Kidney (tissue), 14 donors: ENCODE data around the gene MYCBP2. TPM values are rescaled to one million over a fixed set of nuclear protein-coding genes. Genes with fewer than 3 reads are reported as not detected.

ENCODE experiments used
- DNase-seq, 5 donors: peaks; one replicate each; pipeline ENCODE4 v3.0.0-alpha.2; 2013 to 2020
- FAIRE-seq: peaks from 2 replicates; lab custom pipeline; 2012; peaks lifted over from hg19 to GRCh38; lab: Jason Lieb, UNC
- H3K27ac ChIP-seq, 2 donors: one replicate each; pipeline ENCODE4 v1.7.0; 2013; ENCODE audit warnings: low read depth in 2 of 2, low read length in 2 of 2, inconsistent platforms in 1 of 2
- H3K27me3 ChIP-seq: one replicate; pipeline ENCODE4 v1.7.1; 2013; ENCODE audit warnings: low read length, inconsistent platforms; ENCODE audit not compliant: control insufficient read depth, insufficient read depth
- H3K36me3 ChIP-seq, 3 donors: one replicate each; pipeline versions ENCODE4 v1.7.0 to v1.7.1; 2013; ENCODE audit warnings: low read length in 3 of 3, control low read depth in 1 of 3, inconsistent platforms in 1 of 3; ENCODE audit not compliant: insufficient read depth in 3 of 3, control insufficient read depth in 2 of 3
- H3K4me1 ChIP-seq, 3 donors: one replicate each; pipeline versions ENCODE4 v1.7.0 to v1.7.1; 2013; ENCODE audit warnings: low read length in 3 of 3, inconsistent platforms in 1 of 3, low read depth in 1 of 3; ENCODE audit not compliant: control insufficient read depth in 2 of 3, insufficient read depth in 2 of 3
- H3K4me3 ChIP-seq, 3 donors: one replicate each; pipeline versions ENCODE4 v1.7.0 to v1.8.1; 2013; ENCODE audit warnings: low read length in 3 of 3, control low read depth in 1 of 3, inconsistent platforms in 1 of 3
- H3K9ac ChIP-seq, 3 donors: one replicate each; pipeline versions ENCODE4 v1.7.0 to v1.7.1; 2013; ENCODE audit warnings: low read length in 3 of 3, control low read depth in 1 of 3, inconsistent platforms in 1 of 3
- H3K9me3 ChIP-seq, 3 donors: one replicate each; pipeline versions ENCODE4 v1.7.0 to v1.7.1; 2013; ENCODE audit warnings: low read length in 3 of 3, control low read depth in 1 of 3, inconsistent platforms in 1 of 3; ENCODE audit not compliant: control insufficient read depth in 2 of 3, insufficient read depth in 1 of 3
- CTCF ChIP-seq: IDR thresholded peaks from 3 replicates; pipeline ENCODE4 v1.5.1; 2012; ENCODE audit warnings: mild to moderate bottlenecking, moderate library complexity, borderline replicate concordance; ENCODE audit not compliant: insufficient read depth; ENCODE audit errors: extremely low read depth
- intact Hi-C: fragments of 100-400 bp; cut with DNase I; formaldehyde crosslinking; loops from one replicate; pipeline ENCODE4 v1.11.1; 2022
- polyA plus RNA-seq: library from polyadenylated mRNA; stranded (reverse); fragments of 350-450 nt; fragmentation: Illumina TruSeq; extraction: RNeasy Lipid Tissue Mini Kit (QIAGEN cat#74804); gene quantifications from one replicate; pipeline ENCODE4 v1.2.3, GENCODE V29; 2014; ENCODE audit warnings: low read depth, low replicate concordance; ENCODE audit not compliant: insufficient read depth
- total RNA-seq: library from RNA; stranded (reverse); fragmentation: NEBNext Ultra II Directional; extraction: Animal tissue kit (Norgen Biotek cat#: 25700); gene quantifications from one replicate; pipeline ENCODE4 v1.2.1, GENCODE V29; 2021
- donor health status: control.
- donor health status: control.
- donor health status: control.
- donor health status: control.
- donor health status: control.
- donor health status: DM: yes; HTN: yes; CAD: no.
- donor health status: Normal renal cell carcinoma (clear cell type).

MYCBP2 gene
- total and polyA plus RNA-seq, 2 donors from 2014 or later, result 14.5 to 96.4 TPM

GRCh38 chr13:77312311-77312710 is 14.6 kb downstream of the MYCBP2 start:
- FAIRE-seq, result no peak
- no peak overlapping the region for H3K4me3 ChIP-seq

GRCh38 chr13:77310579-77311279 is 16.2 kb downstream of the MYCBP2 start:
- no peak overlapping the region for H3K4me3 ChIP-seq
- DNase-seq (no peak), FAIRE-seq (no peak)
- H3K9me3 ChIP-seq, result no peaks in the 10 kb centered on the region
- H3K27me3 ChIP-seq, result no peaks in the 10 kb centered on the region
- H3K27ac ChIP-seq, result no peak overlapping the region
- intact Hi-C loops, result no loop called here
- H3K9ac ChIP-seq, result no peak overlapping the region
- no peak for TF ChIP-seq CTCF
- H3K36me3 ChIP-seq, result no peaks in the 10 kb centered on the region
- peaks cover 0 to 24% (median 2%) of the 10 kb centered on the region in 3 donors for H3K4me1 ChIP-seq

More at GRCh38 chr13:77312311-77312710, 14.6 kb downstream of the MYCBP2 start:
- Histone ChIP-seq H3K36me3 (no peaks in the 10 kb centered on the region), H3K9me3 (no peaks in the 10 kb centered on the region), H3K9ac (no peak overlapping the region), H3K4me1 (peaks cover 0 to 13% (median 2%) of the 10 kb centered on the region in 3 donors), H3K27ac (no peak overlapping the region), H3K27me3 (no peaks in the 10 kb centered on the region)
- DNase-seq, result no peak
- no peak for TF ChIP-seq CTCF
- intact Hi-C loops, result no loop called here

GRCh38 chr13:77310161-77310560 is 16.7 kb downstream of the MYCBP2 start:
- TF ChIP-seq CTCF, result no peak
- intact Hi-C loops, result no loop called here
- no peak for DNase-seq
- H3K9me3 ChIP-seq, result no peaks in the 10 kb centered on the region
- no peaks in the 10 kb centered on the region for H3K36me3 ChIP-seq
- H3K4me3 ChIP-seq, result no peak overlapping the region
- H3K27ac ChIP-seq, result no peak overlapping the region
- H3K4me1 ChIP-seq, result peaks cover 0 to 29% (median 2%) of the 10 kb centered on the region in 3 donors
- no peaks in the 10 kb centered on the region for H3K27me3 ChIP-seq
- H3K9ac ChIP-seq, result no peak overlapping the region
- no peak for FAIRE-seq

- H3K27me3 ChIP-seq, result no peaks in the 10 kb centered on the region
- no peak overlapping the region for H3K27ac ChIP-seq
- peaks cover 0 to 2% (median 0%) of the 10 kb centered on the region in 3 donors for H3K9me3 ChIP-seq
- H3K4me3 ChIP-seq, result no peak overlapping the region
- H3K4me1 ChIP-seq, result peaks cover 0 to 29% (median 2%) of the 10 kb centered on the region in 3 donors
- no peak for TF ChIP-seq CTCF
- no peak for FAIRE-seq
- H3K9ac ChIP-seq, result no peak overlapping the region
- intact Hi-C loops, result no loop called here
- no peak for DNase-seq
- H3K36me3 ChIP-seq, result no peaks in the 10 kb centered on the region
These were observed 17.6 kb downstream of the MYCBP2 start for GRCh38 chr13:77309254-77309653.
